H9 (cell line): ENCODE measurements around the gene CHD9NB. TPM values are rescaled to one million over a fixed set of nuclear protein-coding genes. Genes with fewer than 3 reads are reported as not detected.
A peak's percentile ranks its signal among the peaks of the same experiment; 100 is the strongest.

Experiments
- DNase-seq: peaks from one replicate; pipeline ENCODE4 v3.0.0-alpha.2; 2017
- H2AFZ ChIP-seq: one replicate; pipeline ENCODE4 v1.6.1; 2013; ENCODE audit warnings: mild to moderate bottlenecking, low read length, control low read depth, moderate library complexity
- H2AK5ac ChIP-seq: 2 replicates; pipeline ENCODE4 v1.6.1; 2013; ENCODE audit warnings: low read length, control low read depth, mixed read lengths; ENCODE audit not compliant: insufficient read length
- H2BK120ac ChIP-seq: one replicate; pipeline ENCODE4 v1.6.1; 2013; ENCODE audit warnings: low read depth, mild to moderate bottlenecking, low read length, control low read depth, inconsistent platforms; ENCODE audit not compliant: poor library complexity, severe bottlenecking
- H2BK12ac ChIP-seq: 2 replicates; pipeline ENCODE4 v1.6.1; 2013; ENCODE audit warnings: low read length, control low read depth, mixed read lengths, low read depth; ENCODE audit not compliant: insufficient read length
- H2BK15ac ChIP-seq: 2 replicates; pipeline ENCODE4 v1.6.1; 2013; ENCODE audit warnings: low read depth, low read length, control low read depth
- H2BK20ac ChIP-seq: one replicate; pipeline ENCODE4 v1.6.1; 2013; ENCODE audit warnings: low read depth, mild to moderate bottlenecking, low read length, control low read depth, inconsistent platforms; ENCODE audit not compliant: poor library complexity, severe bottlenecking
- H2BK5ac ChIP-seq: 2 replicates; pipeline ENCODE4 v1.6.1; 2013; ENCODE audit warnings: low read length, control low read depth, mixed read lengths; ENCODE audit not compliant: insufficient read length
- H3K14ac ChIP-seq: 2 replicates; pipeline ENCODE4 v1.6.1; 2013; ENCODE audit warnings: low read length, control low read depth; ENCODE audit not compliant: insufficient read depth
- H3K18ac ChIP-seq: 2 replicates; pipeline ENCODE4 v1.6.1; 2013; ENCODE audit warnings: low read depth, mild to moderate bottlenecking, mixed read lengths, low read length, control low read depth; ENCODE audit not compliant: insufficient read length
- H3K23ac ChIP-seq: 2 replicates; pipeline ENCODE4 v1.6.1; 2013; ENCODE audit warnings: low read length, control low read depth, mixed read lengths, low read depth; ENCODE audit not compliant: insufficient read length
- H3K23me2 ChIP-seq: 2 replicates; pipeline ENCODE4 v1.6.1; 2013; ENCODE audit warnings: low read depth, mild to moderate bottlenecking, mixed read lengths, low read length, control low read depth; ENCODE audit not compliant: insufficient read length, poor library complexity, severe bottlenecking
- H3K27ac ChIP-seq: 2 replicates; pipeline ENCODE4 v1.5.1; 2013; ENCODE audit warnings: low read length, control low read depth, mixed read lengths, low read depth; ENCODE audit not compliant: insufficient read length
- H3K27me3 ChIP-seq: 2 replicates; pipeline ENCODE4 v1.6.1; 2013; ENCODE audit warnings: low read length, control low read depth, inconsistent platforms; ENCODE audit not compliant: insufficient read depth
- H3K4ac ChIP-seq: 2 replicates; pipeline ENCODE4 v1.6.1; 2013; ENCODE audit warnings: low read depth, mild to moderate bottlenecking, control low read depth, inconsistent platforms, low read length, moderate library complexity
- H3K4me1 ChIP-seq: 2 replicates; pipeline ENCODE4 v1.6.1; 2013; ENCODE audit warnings: low read length, control low read depth, inconsistent platforms; ENCODE audit not compliant: insufficient read depth
- H3K4me2 ChIP-seq: 2 replicates; pipeline ENCODE4 v1.6.1; 2013; ENCODE audit warnings: low read length, control low read depth, mixed read lengths; ENCODE audit not compliant: insufficient read length, insufficient read depth
- H3K56ac ChIP-seq: 2 replicates; pipeline ENCODE4 v1.6.1; 2013; ENCODE audit warnings: low read depth, mild to moderate bottlenecking, mixed read lengths, low read length, control low read depth; ENCODE audit not compliant: insufficient read length
- H3K79me1 ChIP-seq: 2 replicates; pipeline ENCODE4 v1.6.1; 2013; ENCODE audit warnings: low read depth, mild to moderate bottlenecking, moderate library complexity, low read length, control low read depth, inconsistent platforms; ENCODE audit not compliant: insufficient read depth, poor library complexity, severe bottlenecking
- H3K79me2 ChIP-seq: 2 replicates; pipeline ENCODE4 v1.6.1; 2013; ENCODE audit warnings: low read length, control low read depth, inconsistent platforms; ENCODE audit not compliant: insufficient read depth
- H3K9ac ChIP-seq: 2 replicates; pipeline ENCODE4 v1.6.1; 2013; ENCODE audit warnings: low read length, control low read depth, mixed read lengths; ENCODE audit not compliant: insufficient read length; ENCODE audit errors: extremely low read depth
- H3K9me3 ChIP-seq: one replicate; pipeline ENCODE4 v1.6.1; 2013; ENCODE audit warnings: low read depth, low read length, inconsistent platforms; ENCODE audit not compliant: control insufficient read depth
- H3T11ph ChIP-seq: one replicate; pipeline ENCODE4 v1.6.1; 2013; ENCODE audit warnings: mild to moderate bottlenecking, low read length, control low read depth, inconsistent platforms
- H4K20me1 ChIP-seq: one replicate; pipeline ENCODE4 v1.6.1; 2013; ENCODE audit not compliant: control insufficient read depth, insufficient read length, insufficient read depth
- H4K5ac ChIP-seq: 2 replicates; pipeline ENCODE4 v1.6.1; 2013; ENCODE audit warnings: low read depth, mild to moderate bottlenecking, mixed read lengths, low read length, control low read depth; ENCODE audit not compliant: insufficient read length
- H4K8ac ChIP-seq: replicated peaks from 2 replicates; pipeline ENCODE4 v1.6.1; 2013; ENCODE audit warnings: low read length, control low read depth, mixed read lengths, low read depth; ENCODE audit not compliant: insufficient read length
- H4K91ac ChIP-seq: 2 replicates; pipeline ENCODE4 v1.6.1; 2013; ENCODE audit warnings: low read depth, mild to moderate bottlenecking, moderate library complexity, mixed read lengths, low read length, control low read depth; ENCODE audit not compliant: insufficient read length
- H3K27ac Mint-ChIP-seq, 3 experiments: 2 replicates in 2 of 3; 3 replicates in 1 of 3; pipeline ENCODE4 v1.8.0; 2020 to 2021; ENCODE audit warnings: mixed read lengths in 3 of 3, mild to moderate bottlenecking in 1 of 3, moderate library complexity in 1 of 3
- H3K27me3 Mint-ChIP-seq: 2 replicates; pipeline ENCODE4 v1.8.0; 2021; ENCODE audit warnings: low read depth, mild to moderate bottlenecking, moderate library complexity, mixed read lengths
- H3K36me3 Mint-ChIP-seq, 3 experiments: 2 replicates in 2 of 3; 3 replicates in 1 of 3; pipeline ENCODE4 v1.8.0; 2020 to 2021; ENCODE audit warnings: low read depth in 3 of 3, mixed read lengths in 3 of 3; ENCODE audit not compliant: insufficient read depth in 1 of 3
- H3K4me1 Mint-ChIP-seq, 2 experiments: 2 replicates each; pipeline ENCODE4 v1.8.0; 2020; ENCODE audit warnings: mixed read lengths in 2 of 2
- H3K4me3 Mint-ChIP-seq, 2 experiments: 2 replicates in 1 of 2; 3 replicates in 1 of 2; pipeline ENCODE4 v1.8.0; 2020 to 2021; ENCODE audit warnings: mild to moderate bottlenecking in 2 of 2, mixed read lengths in 2 of 2, moderate library complexity in 1 of 2
- H3K9me3 Mint-ChIP-seq, 2 experiments: 2 replicates in 1 of 2; 3 replicates in 1 of 2; pipeline ENCODE4 v1.8.0; 2020; ENCODE audit warnings: mild to moderate bottlenecking in 2 of 2, mixed read lengths in 2 of 2, moderate library complexity in 1 of 2
- WGBS: extraction: QIAGEN DNeasy Blood & Tissue Kit; methylation state at CpG from one replicate; pipeline ENCODE4 v1.1.7; 2013; ENCODE audit warnings: missing lambda C conversion rate, low lambda C conversion rate, mixed read lengths; ENCODE audit not compliant: insufficient read length; ENCODE audit errors: extremely low coverage; 5-methylcytosine and 5-hydroxymethylcytosine counted together
- total RNA-seq: library from RNA; stranded (reverse); gene quantifications from 2 replicates; pipeline ENCODE4 v1.2.1, GENCODE V29; 2021
- TF ChIP-seq, protein P1 (sequence below): fragments of 200-600 bp; sonication (generic); conservative IDR thresholded peaks from 3 replicates; pipeline ENCODE4 v1.8.0; 2021; ENCODE audit warnings: antibody characterized with exemption, mild to moderate bottlenecking

The CHD9NB gene
- total RNA-seq, 1 experiment from 2014 or later = 3.3 TPM

DNA sequence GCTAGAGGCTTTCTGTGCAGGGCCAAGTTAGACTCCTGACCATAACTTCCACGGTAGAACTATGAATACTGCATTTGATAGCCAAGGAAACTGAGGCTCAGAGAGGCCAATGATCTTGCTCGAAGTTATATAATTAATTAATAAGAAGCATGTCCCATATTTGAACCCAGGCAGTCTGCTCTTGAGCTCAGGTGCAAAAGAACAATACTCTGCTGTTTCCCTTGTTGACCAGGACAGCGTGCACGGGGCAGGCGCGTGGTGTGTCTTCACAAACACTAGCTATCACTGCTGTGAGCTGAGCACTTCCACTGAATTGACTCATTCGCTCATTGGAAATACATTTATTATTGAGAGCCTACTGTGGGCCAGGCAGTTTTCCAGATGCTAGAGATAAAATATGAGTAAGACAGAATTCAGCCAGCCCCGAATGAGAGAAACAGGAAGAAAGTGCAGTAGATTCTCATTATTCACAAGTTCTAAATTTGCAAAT lies 3.7 kb upstream of the CHD9NB start:
- no peak overlapping the region for H3K4ac ChIP-seq
- no peak overlapping the region for H3K4me2 ChIP-seq
- no peak overlapping the region for H2BK20ac ChIP-seq
- no peaks in the 10 kb centered on the region for H3K27me3 ChIP-seq
- peak overlapping the region; percentile 62 to 80; a peak in 3 of 5 replicates for H3K4me3 Mint-ChIP-seq
- H3K23me2 ChIP-seq = peaks cover 13% of the 10 kb centered on the region
- no peaks in the 10 kb centered on the region for H4K20me1 ChIP-seq
- H2BK5ac ChIP-seq = no peak overlapping the region
- no peaks in the 10 kb centered on the region for H3K9me3 ChIP-seq
- H2BK12ac ChIP-seq = no peak overlapping the region
- no peak overlapping the region for H3K23ac ChIP-seq
- WGBS = no CpG with 5 or more reads among the region's 8 CpGs
- H3K4me1 Mint-ChIP-seq = peaks cover 26 to 34% of the 10 kb centered on the region in 2 experiments
- H2BK120ac ChIP-seq = no peak overlapping the region
- TF ChIP-seq, protein P1, sequence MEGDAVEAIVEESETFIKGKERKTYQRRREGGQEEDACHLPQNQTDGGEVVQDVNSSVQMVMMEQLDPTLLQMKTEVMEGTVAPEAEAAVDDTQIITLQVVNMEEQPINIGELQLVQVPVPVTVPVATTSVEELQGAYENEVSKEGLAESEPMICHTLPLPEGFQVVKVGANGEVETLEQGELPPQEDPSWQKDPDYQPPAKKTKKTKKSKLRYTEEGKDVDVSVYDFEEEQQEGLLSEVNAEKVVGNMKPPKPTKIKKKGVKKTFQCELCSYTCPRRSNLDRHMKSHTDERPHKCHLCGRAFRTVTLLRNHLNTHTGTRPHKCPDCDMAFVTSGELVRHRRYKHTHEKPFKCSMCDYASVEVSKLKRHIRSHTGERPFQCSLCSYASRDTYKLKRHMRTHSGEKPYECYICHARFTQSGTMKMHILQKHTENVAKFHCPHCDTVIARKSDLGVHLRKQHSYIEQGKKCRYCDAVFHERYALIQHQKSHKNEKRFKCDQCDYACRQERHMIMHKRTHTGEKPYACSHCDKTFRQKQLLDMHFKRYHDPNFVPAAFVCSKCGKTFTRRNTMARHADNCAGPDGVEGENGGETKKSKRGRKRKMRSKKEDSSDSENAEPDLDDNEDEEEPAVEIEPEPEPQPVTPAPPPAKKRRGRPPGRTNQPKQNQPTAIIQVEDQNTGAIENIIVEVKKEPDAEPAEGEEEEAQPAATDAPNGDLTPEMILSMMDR = no peak
- H4K8ac ChIP-seq = no peak overlapping the region
- no peak overlapping the region for H3K14ac ChIP-seq
- H3K27me3 Mint-ChIP-seq = no peaks in the 10 kb centered on the region
- no peaks in the 10 kb centered on the region for H3K79me1 ChIP-seq
- H4K91ac ChIP-seq = no peak overlapping the region
- H2AFZ ChIP-seq = no peak overlapping the region
- H3K4me1 ChIP-seq = peaks cover 2% of the 10 kb centered on the region; the same call in 1 of the 2 replicates
- no peak overlapping the region for H2BK15ac ChIP-seq
- no peak overlapping the region for H3K27ac Mint-ChIP-seq
- H3K36me3 Mint-ChIP-seq = peaks cover 0 to 4% (median 0%) of the 10 kb centered on the region in 3 experiments; a peak in 2 of 7 replicates
- H3T11ph ChIP-seq = no peak overlapping the region
- DNase-seq = no peak
- no peak overlapping the region for H3K56ac ChIP-seq
- no peak overlapping the region for H3K9ac ChIP-seq
- no peak overlapping the region for H3K27ac ChIP-seq
- H4K5ac ChIP-seq = no peak overlapping the region
- H3K18ac ChIP-seq = no peak overlapping the region
- H3K9me3 Mint-ChIP-seq = no peaks in the 10 kb centered on the region; a peak in 2 of 5 replicates
- peaks cover 1% of the 10 kb centered on the region; the same call in 1 of the 2 replicates for H3K79me2 ChIP-seq
- peak overlapping the region; percentile 26 for H2AK5ac ChIP-seq
